GM18870 (cell line): ENCODE results near the gene PCDHGA12.
"Not testable (repeated sequence)": the region's sequence is repeated elsewhere in the genome, so short reads cannot be mapped to it uniquely, and the experiment has no call there.

Experiments
- ATAC-seq: cut with Tn5 transposase; IDR thresholded peaks from one replicate; pipeline ENCODE4 v1.9.1; 2021; ENCODE audit warnings: moderate library complexity; ENCODE audit not compliant: unreplicated experiment

PCDHGA12 gene

GRCh38 chr5:141407790-141408505, 22.4 kb upstream of the PCDHGA12 start, which contains the start of gene PCDHGB6:
TSS of gene PCDHGB6 (plus strand) at chr5:141408021. CDS start at chr5:141408203, 182 bp downstream.
- ATAC-seq, result not testable (repeated sequence)

GRCh38 chr5:141409598-141410306, 20.6 kb upstream of the PCDHGA12 start:
- no peak for ATAC-seq

- no peak for ATAC-seq
Measured at GRCh38 chr5:141411575-141411974, 18.7 kb upstream of the PCDHGA12 start.

GRCh38 chr5:141412854-141413539, 17.3 kb upstream of the PCDHGA12 start, which contains the start of gene PCDHGA10:
TSS of gene PCDHGA10 (plus strand) at chr5:141412987. CDS start at chr5:141413176, 189 bp downstream.
- ATAC-seq, result peak; percentile 78

GRCh38 chr5:141413540-141414069, 16.7 kb upstream of the PCDHGA12 start:
- ATAC-seq, result no peak

GRCh38 chr5:141414548-141415274, 15.6 kb upstream of the PCDHGA12 start:
- not testable (repeated sequence) for ATAC-seq

GRCh38 chr5:141415275-141415618, 15.1 kb upstream of the PCDHGA12 start:
- ATAC-seq, result not testable (repeated sequence)

- ATAC-seq, result peak; percentile 68
Measured at GRCh38 chr5:141417494-141418172, 12.7 kb upstream of the PCDHGA12 start, which contains the start of gene PCDHGB7. TSS of gene PCDHGB7 (plus strand) at chr5:141417677. CDS start at chr5:141417860, 183 bp downstream.

GRCh38 chr5:141419074-141419880, 11.0 kb upstream of the PCDHGA12 start:
- no peak for ATAC-seq

GRCh38 chr5:141420855-141421488, 9.3 kb upstream of the PCDHGA12 start, which contains the start of gene PCDHGA11:
TSS of gene PCDHGA11 (plus strand) at chr5:141421051. CDS start at chr5:141421228, 177 bp downstream.
- ATAC-seq, result no peak

- ATAC-seq, result no peak
Measured at GRCh38 chr5:141421489-141421855, 8.8 kb upstream of the PCDHGA12 start.

- ATAC-seq, result no peak
Measured at GRCh38 chr5:141422742-141423291, 7.5 kb upstream of the PCDHGA12 start.

- no peak for ATAC-seq
Measured at GRCh38 chr5:141427783-141428426, 2.4 kb upstream of the PCDHGA12 start.

- no peak for ATAC-seq
Measured at GRCh38 chr5:141431286-141431685, 979 bp downstream of the PCDHGA12 start.

GRCh38 chr5:141432308-141432707, 2.0 kb downstream of the PCDHGA12 start:
- ATAC-seq, result not testable (repeated sequence)

GRCh38 chr5:141432726-141433125, 2.4 kb downstream of the PCDHGA12 start:
- ATAC-seq, result not testable (repeated sequence)

- ATAC-seq, result no peak
Measured at GRCh38 chr5:141434006-141434405, 3.7 kb downstream of the PCDHGA12 start.

GRCh38 chr5:141437221-141437620, 6.9 kb downstream of the PCDHGA12 start:
- ATAC-seq, result no peak
